HG03520 (cell line): ENCODE data around the gene DOCK1.

Experiments used
- ATAC-seq: cut with Tn5 transposase; IDR thresholded peaks from one replicate; pipeline ENCODE4 v1.9.1; 2021; ENCODE audit warnings: mild to moderate bottlenecking, moderate library complexity; ENCODE audit not compliant: unreplicated experiment

The DOCK1 gene

GRCh38 chr10:127485153-127485857 lies 580.1 kb downstream of the DOCK1 start:
- no peak for ATAC-seq

- ATAC-seq, result no peak
These were observed 581.1 kb downstream of the DOCK1 start for GRCh38 chr10:127486355-127486754.

- ATAC-seq, result no peak
These were observed 587.5 kb downstream of the DOCK1 start for GRCh38 chr10:127492607-127493250.

- no peak for ATAC-seq
These were observed 590.8 kb downstream of the DOCK1 start for GRCh38 chr10:127496035-127496434.

- no peak for ATAC-seq
These were observed 592.5 kb downstream of the DOCK1 start for GRCh38 chr10:127497685-127498084.

GRCh38 chr10:127498087-127498486 lies 592.9 kb downstream of the DOCK1 start:
- no peak for ATAC-seq

- ATAC-seq, result no peak
These were observed 594.9 kb downstream of the DOCK1 start for GRCh38 chr10:127500127-127500526.
